Muscle layer of duodenum (tissue), 2 donors: ENCODE results near the gene ZNF23.

Source experiments
- H3K27ac ChIP-seq: one replicate; pipeline ENCODE4 v1.7.0; 2013; ENCODE audit warnings: mild to moderate bottlenecking, low read length
- H3K27me3 ChIP-seq: one replicate; pipeline ENCODE4 v1.7.0; 2013; ENCODE audit warnings: low read depth, mild to moderate bottlenecking, control low read depth, low read length
- H3K36me3 ChIP-seq, 2 donors: one replicate each; pipeline ENCODE4 v1.7.0; 2013; ENCODE audit warnings: low read length in 2 of 2, control low read depth in 1 of 2, mild to moderate bottlenecking in 1 of 2; ENCODE audit not compliant: insufficient read depth in 2 of 2, control insufficient read depth in 1 of 2
- H3K4me1 ChIP-seq, 2 donors: one replicate each; pipeline ENCODE4 v1.7.0; 2013; ENCODE audit warnings: low read length in 2 of 2, mild to moderate bottlenecking in 2 of 2, control low read depth in 1 of 2, moderate library complexity in 1 of 2; ENCODE audit not compliant: insufficient read depth in 2 of 2, control insufficient read depth in 1 of 2
- H3K4me3 ChIP-seq, 2 donors: one replicate each; pipeline ENCODE4 v1.7.0; 2013; ENCODE audit warnings: low read length in 2 of 2, low read depth in 1 of 2, mild to moderate bottlenecking in 1 of 2
- H3K9me3 ChIP-seq, 2 donors: one replicate each; pipeline ENCODE4 v1.7.0; 2013; ENCODE audit warnings: low read length in 2 of 2, control low read depth in 1 of 2, mild to moderate bottlenecking in 1 of 2; ENCODE audit not compliant: control insufficient read depth in 1 of 2
- donor health status: healthy.

The ZNF23 gene

DNA sequence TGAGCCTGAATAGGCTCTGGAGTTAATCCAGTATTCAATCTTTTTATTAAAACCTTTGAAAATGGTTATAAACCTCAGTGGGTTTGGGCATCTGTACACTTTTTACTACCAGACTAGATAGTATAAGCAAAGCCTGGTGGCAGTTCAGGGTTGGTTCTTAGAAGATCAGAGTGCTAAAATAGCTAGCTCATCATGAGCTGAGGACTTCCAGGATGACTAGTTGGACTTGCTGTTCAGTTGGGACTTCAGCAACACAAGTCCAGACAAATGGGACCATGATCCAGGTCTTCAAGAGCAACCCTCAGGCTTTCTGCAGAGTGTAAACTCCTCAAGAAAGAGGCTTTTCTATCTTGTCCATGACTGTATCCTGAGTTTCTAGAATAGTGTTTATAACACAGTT lies 28.3 kb upstream of the ZNF23 start:
- Histone ChIP-seq H3K9me3 (no peaks in the 10 kb centered on the region), H3K27me3 (no peaks in the 10 kb centered on the region), H3K4me3 (no peak overlapping the region), H3K27ac (no peak overlapping the region), H3K36me3 (no peaks in the 10 kb centered on the region), H3K4me1 (no peaks in the 10 kb centered on the region)

DNA sequence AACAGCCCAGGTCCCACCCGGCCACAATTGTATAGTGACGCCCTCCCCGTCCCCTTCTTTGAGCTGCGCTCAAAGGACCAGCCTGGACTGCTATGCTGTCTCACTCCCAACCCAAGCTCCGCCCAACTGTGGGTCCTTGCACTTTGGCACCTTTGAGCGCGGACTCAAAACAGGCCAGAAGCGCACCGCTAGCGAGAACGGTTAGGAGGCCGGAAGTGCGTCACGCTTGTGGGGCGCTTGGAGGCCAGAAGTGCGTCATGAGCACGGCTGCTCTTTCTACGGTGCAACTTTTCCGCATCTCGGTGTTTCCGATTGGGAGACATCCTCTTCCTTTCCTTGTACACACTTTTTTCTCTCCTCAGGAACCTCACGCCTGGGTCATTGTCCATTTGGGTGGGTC lies 27.1 kb upstream of the ZNF23 start, which contains the start of gene ZNF19:
Gene ZNF19, minus strand, starts transcription at position 203 of the 400 bp plus-strand sequence. CDS start 7,210 bp downstream, outside the sequence.
- no peak within 1 kb of the TSS for H3K4me3 ChIP-seq
- H3K27ac ChIP-seq: no peak within 1 kb of the TSS
- no peaks in the 10 kb centered on the region for H3K9me3 ChIP-seq
- no peaks in the 10 kb centered on the region for H3K36me3 ChIP-seq
- no peaks in the 10 kb centered on the region for H3K4me1 ChIP-seq
- H3K27me3 ChIP-seq: no peaks in the 10 kb centered on the region

DNA sequence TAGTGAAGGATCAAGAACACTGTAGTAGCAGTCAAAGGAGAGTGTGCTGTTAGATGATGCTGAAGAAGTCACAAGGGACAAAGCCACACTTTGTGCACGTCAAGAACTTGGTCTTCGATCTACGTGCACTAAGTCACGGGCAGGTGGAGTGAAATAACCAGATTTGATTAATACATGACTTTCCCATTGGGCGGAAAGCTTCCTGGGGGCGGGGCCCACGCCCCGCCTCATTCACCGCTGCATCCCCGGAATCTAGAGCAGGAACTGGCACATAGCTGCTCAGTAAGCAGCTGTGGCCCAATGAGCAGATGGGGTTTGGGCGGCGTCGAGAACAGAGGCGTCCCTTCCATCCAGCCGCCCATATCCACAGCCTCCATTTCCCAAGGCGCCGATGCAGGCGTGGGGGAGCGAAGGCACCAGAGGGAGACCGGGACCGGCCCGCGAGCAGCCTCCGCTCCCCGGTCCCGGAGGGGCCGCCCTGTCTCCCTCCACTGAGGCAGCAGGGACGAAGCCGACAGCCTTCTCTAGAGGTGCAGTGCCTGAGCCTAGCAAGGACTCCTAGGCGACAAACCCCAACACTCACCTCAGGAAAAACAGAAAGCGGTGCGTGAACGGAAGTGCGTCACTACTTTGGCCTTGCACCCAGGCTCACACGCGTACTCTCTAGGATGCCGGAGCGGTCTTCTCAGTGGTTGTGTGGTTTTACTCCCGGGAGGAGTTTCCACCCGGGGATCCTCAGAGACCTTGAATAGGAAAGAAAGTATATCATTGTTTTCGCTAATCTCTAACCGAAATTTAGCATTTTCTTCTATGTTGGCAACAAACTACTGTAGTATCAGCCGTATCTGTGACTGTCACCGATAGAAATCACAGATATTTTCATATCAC lies 22.2 kb upstream of the ZNF23 start:
- peaks cover 0 to 3% of the 10 kb centered on the region in 2 donors for H3K36me3 ChIP-seq
- H3K4me3 ChIP-seq: peak overlapping the region; percentile 79 to 81
- H3K4me1 ChIP-seq: peaks cover 0 to 4% of the 10 kb centered on the region in 2 donors
- peak overlapping the region; percentile 90 for H3K27ac ChIP-seq
- no peaks in the 10 kb centered on the region for H3K27me3 ChIP-seq
- H3K9me3 ChIP-seq: no peaks in the 10 kb centered on the region

DNA sequence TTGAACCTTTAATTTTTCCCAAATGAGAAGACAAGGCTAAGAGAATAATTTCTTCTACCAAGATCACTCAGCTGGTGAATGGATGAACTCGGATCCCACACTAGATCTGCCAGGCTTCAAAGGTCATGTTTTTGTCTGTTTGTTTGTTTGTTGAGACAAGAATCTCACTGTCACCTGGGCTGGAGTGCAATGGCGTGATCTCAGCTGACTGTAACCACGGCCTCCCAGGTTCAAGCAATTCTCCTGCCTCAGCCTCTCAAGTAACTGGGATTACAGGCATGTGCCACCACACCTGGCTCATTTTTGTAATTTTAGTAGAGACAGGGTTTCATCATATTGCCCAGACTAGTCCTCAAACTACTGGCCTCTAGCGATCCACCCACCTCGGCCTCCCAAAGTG lies 20.5 kb upstream of the ZNF23 start:
- Histone ChIP-seq H3K4me3 (no peak overlapping the region), H3K4me1 (peaks cover 0 to 4% of the 10 kb centered on the region in 2 donors), H3K27ac (no peak overlapping the region), H3K9me3 (no peaks in the 10 kb centered on the region), H3K36me3 (peaks cover 0 to 16% of the 10 kb centered on the region in 2 donors), H3K27me3 (no peaks in the 10 kb centered on the region)

DNA sequence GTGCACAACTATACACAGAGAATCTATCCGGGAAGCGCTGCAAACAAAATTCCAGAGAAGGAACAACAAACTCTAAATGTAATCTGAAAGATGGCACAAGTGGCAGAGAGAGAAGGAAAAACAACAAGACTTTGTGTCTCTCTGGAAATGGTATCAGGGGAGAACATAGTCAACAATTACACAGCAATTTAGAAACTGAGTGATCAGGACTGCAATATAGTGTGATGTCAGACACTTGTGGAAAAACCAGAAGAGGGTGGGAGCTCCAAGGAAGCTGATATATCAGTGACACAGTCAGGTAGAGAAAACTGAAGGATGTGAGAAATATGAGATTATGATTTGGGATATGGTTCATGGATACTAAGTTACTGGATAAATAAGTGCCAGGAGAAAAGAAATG lies 18.9 kb upstream of the ZNF23 start:
- no peak overlapping the region for H3K4me3 ChIP-seq
- H3K9me3 ChIP-seq: no peaks in the 10 kb centered on the region
- no peak overlapping the region for H3K27ac ChIP-seq
- peaks cover 10 to 31% of the 10 kb centered on the region in 2 donors for H3K36me3 ChIP-seq
- H3K27me3 ChIP-seq: no peaks in the 10 kb centered on the region
- H3K4me1 ChIP-seq: peaks cover 0 to 4% of the 10 kb centered on the region in 2 donors

DNA sequence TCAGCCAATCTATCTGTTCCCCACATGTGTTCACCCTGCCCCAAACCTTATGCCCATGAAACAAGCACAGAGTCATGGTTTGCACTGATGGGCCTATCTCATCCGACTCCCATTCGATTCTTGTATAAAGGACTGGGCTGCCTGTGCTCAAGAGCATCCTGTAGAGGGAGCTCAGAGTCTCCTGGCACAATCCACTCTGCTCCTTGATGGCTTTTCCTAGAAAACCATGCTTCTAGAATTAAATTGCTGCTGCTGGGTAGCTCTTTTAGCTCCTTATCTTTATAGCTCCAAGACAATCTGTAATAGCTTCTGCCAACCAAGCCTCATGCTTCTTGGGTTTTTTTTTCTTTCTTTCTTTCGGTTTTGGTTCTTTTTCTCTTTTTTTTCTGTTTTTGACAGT lies 17.4 kb upstream of the ZNF23 start:
- no peak overlapping the region for H3K4me3 ChIP-seq
- no peaks in the 10 kb centered on the region for H3K27me3 ChIP-seq
- H3K9me3 ChIP-seq: no peaks in the 10 kb centered on the region
- no peak overlapping the region for H3K27ac ChIP-seq
- H3K36me3 ChIP-seq: peaks cover 18 to 46% of the 10 kb centered on the region in 2 donors
- peaks cover 0 to 4% of the 10 kb centered on the region in 2 donors for H3K4me1 ChIP-seq

DNA sequence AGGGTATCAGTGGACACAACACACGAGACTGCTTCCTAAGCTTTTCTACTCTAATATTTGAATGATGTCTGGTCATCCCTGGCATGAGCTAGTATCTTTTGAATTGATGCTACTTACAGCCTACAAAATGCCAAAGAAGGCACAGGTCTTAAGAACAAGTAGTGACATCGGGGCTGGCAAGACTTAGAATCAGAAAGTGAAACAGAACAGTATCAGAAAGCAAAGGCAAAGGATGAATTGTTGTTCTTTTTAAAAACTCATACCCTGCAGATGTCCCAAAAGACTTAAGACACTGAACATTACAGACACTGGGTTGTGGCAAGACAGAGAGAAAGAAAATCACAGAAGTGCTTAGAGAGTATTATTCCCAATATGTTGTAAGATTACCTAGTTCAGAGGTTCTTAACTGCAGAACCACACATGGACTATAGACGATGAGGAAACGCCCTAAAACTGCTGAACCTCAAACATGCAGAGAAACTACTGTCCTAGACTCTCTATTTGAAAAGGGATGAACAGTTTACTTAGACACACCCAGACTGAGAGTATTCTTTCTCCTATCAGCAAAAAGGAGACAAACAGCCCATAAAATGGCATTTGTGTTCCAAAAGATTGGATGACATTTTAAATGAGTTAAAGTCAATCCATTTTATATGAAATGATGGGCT lies 14.5 kb upstream of the ZNF23 start:
- peaks cover 18 to 58% of the 10 kb centered on the region in 2 donors for H3K36me3 ChIP-seq
- no peaks in the 10 kb centered on the region for H3K27me3 ChIP-seq
- H3K27ac ChIP-seq: no peak overlapping the region
- H3K9me3 ChIP-seq: no peaks in the 10 kb centered on the region
- no peaks in the 10 kb centered on the region for H3K4me1 ChIP-seq
- no peak overlapping the region for H3K4me3 ChIP-seq

DNA sequence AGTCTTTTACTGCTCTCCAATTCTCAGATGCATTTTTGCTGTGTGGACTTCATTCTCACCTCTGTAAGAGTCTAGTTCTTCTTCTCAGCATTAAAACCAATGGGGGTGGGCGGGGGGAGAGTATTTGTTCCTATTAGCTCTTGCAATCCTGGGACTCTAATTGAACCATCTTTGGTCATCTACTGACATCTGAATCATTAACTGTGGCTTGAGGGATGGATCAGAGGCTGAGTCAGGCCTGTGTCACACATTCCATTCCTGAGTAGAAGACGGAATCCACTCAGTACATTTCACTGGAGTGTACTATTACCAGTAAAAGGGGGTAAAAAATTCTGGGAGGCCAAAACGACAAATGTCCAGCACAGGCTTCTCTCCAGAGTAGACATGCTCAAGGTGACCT lies 12.8 kb upstream of the ZNF23 start:
- H3K27ac ChIP-seq: no peak overlapping the region
- no peaks in the 10 kb centered on the region for H3K4me1 ChIP-seq
- no peaks in the 10 kb centered on the region for H3K27me3 ChIP-seq
- H3K9me3 ChIP-seq: no peaks in the 10 kb centered on the region
- no peak overlapping the region for H3K4me3 ChIP-seq
- peaks cover 18 to 55% of the 10 kb centered on the region in 2 donors for H3K36me3 ChIP-seq

DNA sequence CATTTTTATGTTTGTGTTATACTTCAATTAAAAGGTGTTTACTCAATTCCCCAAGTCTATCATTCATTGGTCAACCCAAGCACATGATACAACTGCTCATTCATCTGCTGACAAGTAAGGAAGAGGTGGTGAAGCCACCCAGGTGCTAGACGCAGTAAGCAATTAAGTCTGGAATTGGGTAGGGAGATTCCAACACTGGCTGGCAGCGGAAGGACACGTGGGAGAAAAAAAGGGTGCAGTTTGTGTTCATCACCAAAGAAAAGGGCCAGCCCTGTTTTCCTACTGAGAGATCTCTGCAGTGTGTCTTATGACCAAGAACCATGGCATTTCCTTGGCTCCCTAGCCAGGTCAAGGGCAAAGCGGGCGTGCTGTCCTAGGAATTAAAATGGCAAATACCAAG lies 11.8 kb upstream of the ZNF23 start:
- H3K27me3 ChIP-seq: no peaks in the 10 kb centered on the region
- H3K9me3 ChIP-seq: no peaks in the 10 kb centered on the region
- peaks cover 18 to 55% of the 10 kb centered on the region in 2 donors for H3K36me3 ChIP-seq
- H3K4me3 ChIP-seq: no peak overlapping the region
- no peaks in the 10 kb centered on the region for H3K4me1 ChIP-seq
- H3K27ac ChIP-seq: no peak overlapping the region

DNA sequence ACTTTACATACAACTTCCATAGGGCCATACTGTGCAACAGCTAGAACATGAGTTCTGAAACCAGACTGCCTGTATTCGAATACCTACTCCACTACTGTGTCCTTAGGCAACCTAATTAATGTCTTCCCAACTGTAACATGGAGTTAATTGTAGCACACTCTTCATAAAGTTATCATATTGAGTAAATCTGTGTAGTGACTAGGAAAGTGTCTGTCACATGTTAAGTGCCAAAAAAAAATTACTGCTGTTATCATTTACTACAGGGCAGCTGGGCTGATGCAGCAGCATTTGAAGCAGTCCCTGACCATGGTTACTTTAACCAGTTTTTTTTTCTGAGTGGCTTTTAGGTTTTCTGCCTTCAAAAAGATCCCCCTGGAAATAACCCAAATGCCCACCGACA lies 10.9 kb upstream of the ZNF23 start:
- Histone ChIP-seq H3K4me1 (no peaks in the 10 kb centered on the region), H3K9me3 (no peaks in the 10 kb centered on the region), H3K36me3 (peaks cover 18 to 46% of the 10 kb centered on the region in 2 donors), H3K27me3 (no peaks in the 10 kb centered on the region), H3K4me3 (no peak overlapping the region), H3K27ac (no peak overlapping the region)

DNA sequence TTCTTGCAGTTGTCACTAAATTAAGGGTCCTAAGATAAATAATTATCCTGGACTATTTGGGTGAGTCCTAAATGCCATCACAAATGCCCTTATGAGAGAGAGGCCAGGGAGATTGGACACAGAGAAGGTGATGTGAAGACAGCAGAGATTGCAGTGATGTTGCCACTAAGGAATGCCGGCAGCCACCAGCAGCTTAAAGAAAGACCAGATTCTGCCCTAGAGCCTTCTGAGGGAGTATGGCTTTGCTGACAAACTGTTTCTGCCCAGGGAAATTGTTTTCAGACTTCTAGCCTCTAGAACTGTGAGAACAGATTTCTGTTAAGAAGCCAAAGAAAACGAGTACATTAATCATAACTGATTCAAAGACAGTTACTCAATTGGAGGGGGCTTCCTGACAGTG lies 10.0 kb upstream of the ZNF23 start:
- H3K36me3 ChIP-seq: peaks cover 18 to 38% of the 10 kb centered on the region in 2 donors

More for the DNA sequence above, 10.0 kb upstream of the ZNF23 start:
- no peaks in the 10 kb centered on the region for H3K4me1 ChIP-seq
- no peak overlapping the region for H3K27ac ChIP-seq
- H3K27me3 ChIP-seq: no peaks in the 10 kb centered on the region
- no peak overlapping the region for H3K4me3 ChIP-seq
- no peaks in the 10 kb centered on the region for H3K9me3 ChIP-seq
